Neural cell (in vitro differentiated cells): ENCODE measurements around the gene STX8. TPM values are rescaled to one million over a fixed set of nuclear protein-coding genes. Genes with fewer than 3 reads are reported as not detected.

ENCODE experiments used
- H2AFZ ChIP-seq: fragments of 200-600, 300-800 bp; sonication (generic), shearing (Covaris generic); 2 replicates; pipeline ENCODE4 v1.6.0; 2014; ENCODE audit warnings: low read depth, mild to moderate bottlenecking, antibody characterized with exemption, low read length, moderate library complexity
- H3F3A ChIP-seq: fragments of 200-600 bp; shearing (Covaris generic); 2 replicates; pipeline ENCODE4 v1.6.1; 2016; ENCODE audit warnings: mild to moderate bottlenecking, moderate library complexity, mixed read lengths, antibody characterized with exemption, low read length; ENCODE audit not compliant: insufficient read depth, poor library complexity, severe bottlenecking
- H3K27ac ChIP-seq: fragments of 200-600, 300-800 bp; sonication (generic), shearing (Covaris generic); 2 replicates; pipeline ENCODE4 v1.5.1; 2014; ENCODE audit warnings: mild to moderate bottlenecking, low read length, moderate library complexity
- H3K27me3 ChIP-seq: fragments of 300-800, 200-600 bp; sonication (generic), shearing (Covaris generic); 2 replicates; pipeline ENCODE4 v1.6.0; 2014; ENCODE audit warnings: mild to moderate bottlenecking, low read depth, low read length, moderate library complexity; ENCODE audit not compliant: insufficient read depth
- H3K36me3 ChIP-seq: fragments of 300-800, 200-600 bp; sonication (generic), shearing (Covaris generic); 2 replicates; pipeline ENCODE4 v1.5.1; 2014; ENCODE audit warnings: mild to moderate bottlenecking, antibody characterized with exemption, low read length, moderate library complexity; ENCODE audit not compliant: insufficient read depth
- H3K4me2 ChIP-seq: fragments of 300-800, 200-600 bp; sonication (generic), shearing (Covaris generic); 2 replicates; pipeline ENCODE4 v1.6.0; 2014; ENCODE audit warnings: mild to moderate bottlenecking, low read length
- H3K4me3 ChIP-seq: fragments of 300-800, 200-600 bp; sonication (generic), shearing (Covaris generic); 2 replicates; pipeline ENCODE4 v1.5.1; 2014; ENCODE audit warnings: mild to moderate bottlenecking, low read length, moderate library complexity
- H3K79me2 ChIP-seq: fragments of 200-600 bp; shearing (Covaris generic); replicated peaks from 2 replicates; pipeline ENCODE4 v1.6.0; 2014; ENCODE audit warnings: mild to moderate bottlenecking, low read length, moderate library complexity; ENCODE audit not compliant: insufficient read depth
- H3K9ac ChIP-seq: fragments of 300-800, 200-600 bp; sonication (generic), shearing (Covaris generic); 2 replicates; pipeline ENCODE4 v1.6.1; 2016; ENCODE audit warnings: mild to moderate bottlenecking, low read length, mixed read lengths
- H3K9me2 ChIP-seq: fragments of 200-600 bp; shearing (Covaris generic); 2 replicates; pipeline ENCODE4 v1.6.1; 2016; ENCODE audit warnings: mild to moderate bottlenecking, low read length, mixed read lengths; ENCODE audit not compliant: insufficient read depth
- H3K9me3 ChIP-seq: fragments of 200-600, 300-800 bp; sonication (generic), shearing (Covaris generic); 2 replicates; pipeline ENCODE4 v1.6.1; 2016; ENCODE audit warnings: mild to moderate bottlenecking, mixed run types, low read length, moderate library complexity, mixed read lengths
- H4K20me1 ChIP-seq: fragments of 200-600 bp; shearing (Covaris generic); 2 replicates; pipeline ENCODE4 v1.6.1; 2016; ENCODE audit warnings: mild to moderate bottlenecking, mixed run types; ENCODE audit not compliant: insufficient read depth
- CTCF ChIP-seq: fragments of 450-650 bp; IDR thresholded peaks from 2 replicates; pipeline ENCODE4 v1.5.1; 2014; ENCODE audit warnings: antibody characterized with exemption, mild to moderate bottlenecking, moderate library complexity; ENCODE audit not compliant: poor library complexity, severe bottlenecking
- EP300 ChIP-seq: fragments of 450-650 bp; conservative IDR thresholded peaks from 2 replicates; pipeline ENCODE4 v1.6.1; 2014; ENCODE audit warnings: antibody characterized with exemption, mild to moderate bottlenecking, moderate library complexity; ENCODE audit not compliant: poor library complexity, severe bottlenecking
- EZH2 ChIP-seq: fragments of 200-600, 300-800 bp; shearing (Covaris generic), sonication (generic); IDR thresholded peaks from 2 replicates; pipeline ENCODE4 v1.6.1; 2014; ENCODE audit warnings: antibody characterized with exemption, low read length, borderline replicate concordance, mild to moderate bottlenecking; ENCODE audit not compliant: insufficient read depth, poor library complexity, severe bottlenecking
- MXI1 ChIP-seq: fragments of 450-650 bp; conservative IDR thresholded peaks from 2 replicates; pipeline ENCODE4 v1.6.1; 2014; ENCODE audit warnings: antibody characterized with exemption, mild to moderate bottlenecking; ENCODE audit not compliant: poor library complexity, severe bottlenecking
- POLR2AphosphoS5 ChIP-seq: IDR thresholded peaks from 2 replicates; pipeline ENCODE4 v1.6.1; 2012
- RAD21 ChIP-seq: fragments of 450-650 bp; conservative IDR thresholded peaks from 2 replicates; pipeline ENCODE4 v1.6.1; 2014; ENCODE audit warnings: antibody characterized with exemption, mild to moderate bottlenecking, moderate library complexity
- REST ChIP-seq: IDR thresholded peaks from 2 replicates; pipeline ENCODE4 v1.6.1; 2012; ENCODE audit warnings: borderline replicate concordance
- SMC3 ChIP-seq: fragments of 450-650 bp; conservative IDR thresholded peaks from 2 replicates; pipeline ENCODE4 v1.6.1; 2014; ENCODE audit warnings: antibody characterized with exemption, mild to moderate bottlenecking, moderate library complexity; ENCODE audit not compliant: poor library complexity
- TAF1 ChIP-seq: IDR thresholded peaks from 2 replicates; pipeline ENCODE4 v1.6.1; 2012; ENCODE audit warnings: low read depth
- polyA plus RNA-seq: library from polyadenylated mRNA; depleted of rRNA; stranded (reverse); fragments of >200 nt; gene quantifications from 2 replicates; pipeline ENCODE4 v1.2.3, GENCODE V29; 2014

Gene STX8
- polyA plus RNA-seq, 1 donor from 2014 or later, result 100 TPM

GRCh38 chr17:9553181-9553580, 22.4 kb downstream of the STX8 start:
- TF ChIP-seq TAF1 (no peak), EP300 (no peak), RAD21 (no peak), MXI1 (no peak), REST (no peak), CTCF (no peak), POLR2AphosphoS5 (no peak), SMC3 (no peak), EZH2 (no peak)
- Histone ChIP-seq H4K20me1 (no peaks in the 10 kb centered on the region), H3K4me2 (no peak overlapping the region)

GRCh38 chr17:9549215-9549614, 26.4 kb downstream of the STX8 start:
- no peaks in the 10 kb centered on the region for H3K36me3 ChIP-seq
- H3K9ac ChIP-seq, result no peak overlapping the region
- H4K20me1 ChIP-seq, result no peaks in the 10 kb centered on the region
- H3F3A ChIP-seq, result no peaks in the 10 kb centered on the region
- H3K4me3 ChIP-seq, result no peak overlapping the region
- no peak overlapping the region for H3K27ac ChIP-seq
- no peak overlapping the region for H3K4me2 ChIP-seq
- TF ChIP-seq POLR2AphosphoS5 (no peak), RAD21 (no peak), EP300 (no peak), REST (no peak), CTCF (no peak), SMC3 (no peak), MXI1 (no peak), EZH2 (no peak), TAF1 (no peak)
- H2AFZ ChIP-seq, result no peak overlapping the region
- H3K27me3 ChIP-seq, result no peaks in the 10 kb centered on the region
- no peaks in the 10 kb centered on the region for H3K9me3 ChIP-seq
- H3K79me2 ChIP-seq, result no peaks in the 10 kb centered on the region
- no peaks in the 10 kb centered on the region for H3K9me2 ChIP-seq

More at GRCh38 chr17:9553181-9553580, 22.4 kb downstream of the STX8 start:
- no peaks in the 10 kb centered on the region for H3K9me3 ChIP-seq
- H3K36me3 ChIP-seq, result no peaks in the 10 kb centered on the region
- no peak overlapping the region for H3K9ac ChIP-seq
- H3K27me3 ChIP-seq, result no peaks in the 10 kb centered on the region
- no peaks in the 10 kb centered on the region for H3K9me2 ChIP-seq
- H2AFZ ChIP-seq, result no peak overlapping the region
- no peak overlapping the region for H3K27ac ChIP-seq
- H3K79me2 ChIP-seq, result no peaks in the 10 kb centered on the region
- no peaks in the 10 kb centered on the region for H3F3A ChIP-seq
- no peak overlapping the region for H3K4me3 ChIP-seq
